Activated CD4-positive, alpha-beta T cell treated with anti-CD3 and anti-CD28 coated beads, Interleukin-2, Interleukin-4, amounts not matched to agents 100 ng/mL and 50 ng/mL, durations not matched to agents 16 hours and 8 hours (primary cell): Measurements from ENCODE around the gene CPNE2.
A peak's percentile ranks its signal among the peaks of the same experiment; 100 is the strongest.
"Not testable (repeated sequence)": the region's sequence is repeated elsewhere in the genome, so short reads cannot be mapped to it uniquely, and the experiment has no call there.

ENCODE experiments used
- DNase-seq: peaks from one replicate; pipeline ENCODE4 v3.0.0-alpha.2; 2020; ENCODE audit warnings: low spot score

The CPNE2 gene

DNA sequence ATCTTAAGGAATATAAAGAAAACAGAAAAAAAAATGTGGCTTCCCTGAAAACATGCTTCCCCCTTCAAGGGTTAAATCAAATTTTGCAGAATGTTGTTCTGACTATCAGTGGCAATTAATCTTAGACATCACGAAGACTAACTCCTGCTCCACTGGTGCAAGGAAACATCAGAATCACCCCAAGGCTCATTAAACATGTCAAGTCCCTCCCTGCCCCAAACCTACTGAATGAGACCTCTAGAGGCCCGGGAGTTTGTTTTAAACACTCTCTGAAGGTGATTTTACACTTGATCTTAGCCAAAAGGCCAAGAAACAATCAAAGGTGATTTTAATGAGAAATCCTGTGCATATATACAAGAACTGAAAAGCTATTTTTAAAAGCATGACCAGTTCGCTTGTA, 75.2 kb downstream of the CPNE2 start:
- no peak for DNase-seq

GRCh38 chr16:57167953-57168352, 75.6 kb downstream of the CPNE2 start:
- DNase-seq = peak; percentile 41

- no peak for DNase-seq
Observed at GRCh38 chr16:57169327-57169726, 76.9 kb downstream of the CPNE2 start.

- DNase-seq = no peak
Observed at GRCh38 chr16:57172721-57173290, 80.4 kb downstream of the CPNE2 start.

GRCh38 chr16:57175896-57176295, 83.5 kb downstream of the CPNE2 start:
- no peak for DNase-seq

- DNase-seq = no peak
Observed at GRCh38 chr16:57178196-57178595, 85.8 kb downstream of the CPNE2 start.

DNA sequence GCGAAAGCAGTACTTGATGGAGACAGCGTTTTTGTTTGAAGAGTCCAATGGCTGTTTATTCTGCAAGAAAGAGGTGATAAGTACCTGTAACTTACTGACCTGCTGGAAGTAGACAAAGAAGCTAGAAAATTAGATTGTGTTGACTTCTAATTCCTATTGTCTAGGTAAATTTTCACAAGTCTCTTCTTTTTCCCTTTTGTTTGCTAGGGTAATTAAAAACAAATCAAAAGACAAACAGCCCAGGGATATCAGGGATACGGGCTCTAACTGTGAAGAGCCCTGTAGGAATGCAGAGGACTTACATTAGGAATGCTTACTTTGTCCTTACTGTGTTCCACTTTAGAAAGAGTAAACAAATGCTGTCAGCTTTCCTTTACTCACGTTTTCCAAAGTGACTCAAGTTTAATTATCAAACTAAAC, 86.4 kb downstream of the CPNE2 start:
- DNase-seq = no peak

GRCh38 chr16:57179215-57179828, 86.9 kb downstream of the CPNE2 start:
- no peak for DNase-seq

- no peak for DNase-seq
Observed at GRCh38 chr16:57184113-57184512, 91.7 kb downstream of the CPNE2 start.

DNA sequence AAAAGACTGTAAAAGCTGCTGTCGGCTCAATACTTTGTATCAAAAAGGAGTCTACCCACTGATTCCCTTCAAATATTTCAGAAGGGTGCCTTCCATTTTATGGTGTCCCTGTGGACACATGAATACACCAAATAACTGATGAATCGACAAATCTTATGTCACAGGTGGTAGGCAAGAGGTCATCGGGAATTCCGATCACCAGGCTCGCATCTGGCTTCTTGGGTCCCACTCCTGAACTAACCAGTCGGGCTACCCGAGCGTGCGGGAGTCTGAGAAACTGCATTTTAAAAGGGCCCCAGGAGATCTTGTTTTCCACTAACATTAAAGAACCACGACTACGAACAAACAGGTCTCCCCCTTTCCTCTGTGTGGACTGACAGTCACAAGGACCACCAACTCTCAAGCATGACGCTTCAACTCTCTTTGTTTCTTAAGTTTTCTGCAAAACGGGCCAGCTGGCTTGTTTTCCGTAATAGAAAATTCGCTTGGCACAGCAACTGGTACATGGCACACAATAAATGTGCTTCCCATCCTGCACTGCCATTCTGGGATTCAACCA, 92.6 kb downstream of the CPNE2 start:
- no peak for DNase-seq

GRCh38 chr16:57185446-57185944, 93.1 kb downstream of the CPNE2 start:
- DNase-seq = peak; percentile 28

GRCh38 chr16:57185945-57186871, 93.8 kb downstream of the CPNE2 start, which contains the start of the genes PSME3IP1 and RSPRY1:
PSME3IP1 (minus strand) TSS chr16:57186039; CDS start chr16:57173854, 12,185 bp downstream.
RSPRY1 (plus strand) TSS chr16:57186329; CDS start chr16:57204659, 18,330 bp downstream.
- peak; percentile 100 for DNase-seq

- no peak for DNase-seq
Observed at GRCh38 chr16:57186872-57187854, 94.8 kb downstream of the CPNE2 start.

DNA sequence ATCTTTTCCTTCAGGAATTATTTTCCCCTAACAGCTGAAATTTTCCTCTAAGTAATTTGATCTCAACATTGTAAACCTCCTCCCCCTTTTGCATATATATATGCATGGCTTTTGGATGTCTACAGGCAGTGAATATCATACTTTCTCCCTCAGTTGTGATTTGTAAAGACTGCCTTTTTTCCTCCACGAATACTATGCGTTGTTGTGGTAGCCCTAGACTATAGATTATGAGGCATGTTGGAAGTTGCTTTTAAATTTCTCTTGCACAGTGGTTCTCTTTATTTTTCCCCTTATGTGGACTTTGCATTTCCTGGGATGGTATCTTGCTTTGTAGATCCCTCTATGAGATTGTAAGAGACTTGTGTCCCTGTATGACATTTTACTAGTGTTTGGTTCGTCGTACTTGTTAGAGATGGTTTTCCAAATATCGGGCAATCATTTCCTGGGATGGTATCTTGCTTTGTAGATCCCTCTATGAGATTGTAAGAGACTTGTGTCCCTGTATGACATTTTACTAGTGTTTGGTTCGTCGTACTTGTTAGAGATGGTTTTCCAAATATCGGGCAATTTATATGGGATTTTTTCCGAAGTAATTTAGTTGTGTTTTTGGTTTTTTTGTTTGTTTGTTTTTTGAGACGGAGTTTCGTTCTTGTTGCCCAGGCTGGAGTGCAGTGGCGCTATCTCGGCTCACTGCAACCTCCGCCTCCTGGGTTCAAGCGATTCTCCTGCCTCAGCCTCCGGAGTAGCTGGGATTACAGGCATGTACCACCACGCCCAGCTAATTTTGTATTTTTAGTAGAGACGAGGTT, 95.7 kb downstream of the CPNE2 start:
- not testable (repeated sequence) for DNase-seq

DNA sequence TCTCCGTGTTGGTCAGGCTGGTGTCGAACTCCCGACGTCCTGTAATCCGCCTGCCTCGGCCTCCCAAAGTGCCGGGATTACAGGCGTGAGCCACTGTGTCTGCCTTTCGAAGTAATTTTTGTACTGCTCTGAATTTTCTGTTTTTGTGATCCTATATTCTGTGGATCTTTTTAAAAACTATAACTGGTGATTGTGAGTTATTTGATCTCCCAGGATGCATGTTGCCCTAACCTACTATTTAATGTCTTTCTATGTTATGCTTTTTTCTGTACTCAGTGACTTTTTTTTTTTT, 96.3 kb downstream of the CPNE2 start:
- no peak for DNase-seq

GRCh38 chr16:57189527-57189926, 97.1 kb downstream of the CPNE2 start:
- not testable (repeated sequence) for DNase-seq

GRCh38 chr16:57190136-57190535, 97.8 kb downstream of the CPNE2 start:
- no peak for DNase-seq

- no peak for DNase-seq
Observed at GRCh38 chr16:57191056-57191571, 98.7 kb downstream of the CPNE2 start.

- no peak for DNase-seq
Observed at GRCh38 chr16:57192146-57192545, 99.8 kb downstream of the CPNE2 start.
